HG02981 (cell line): Measurements from ENCODE around the gene KRT37.
"Not testable (repeated sequence)": the region's sequence is repeated elsewhere in the genome, so short reads cannot be mapped to it uniquely, and the experiment has no call there.

ENCODE experiments used
- ATAC-seq: cut with Tn5 transposase; IDR thresholded peaks from one replicate; pipeline ENCODE4 v1.9.1; 2021; ENCODE audit warnings: mild to moderate bottlenecking, moderate library complexity; ENCODE audit not compliant: unreplicated experiment

The KRT37 gene

GRCh38 chr17:41407226-41407625, 17.2 kb downstream of the KRT37 start:
- ATAC-seq, result no peak

- no peak for ATAC-seq
Observed at GRCh38 chr17:41406205-41406604, 18.2 kb downstream of the KRT37 start.

- no peak for ATAC-seq
Observed at GRCh38 chr17:41404024-41404671, 20.2 kb downstream of the KRT37 start.

- ATAC-seq, result no peak
Observed at GRCh38 chr17:41403404-41404023, 20.9 kb downstream of the KRT37 start.

- no peak for ATAC-seq
Observed at GRCh38 chr17:41402161-41402560, 22.2 kb downstream of the KRT37 start.

- no peak for ATAC-seq
Observed at GRCh38 chr17:41396996-41397660, 27.3 kb downstream of the KRT37 start, which contains the start of gene KRT31. TSS of gene KRT31 (minus strand) at chr17:41397608. CDS start at chr17:41397539, 69 bp downstream.

GRCh38 chr17:41396340-41396739, 28.0 kb downstream of the KRT37 start:
- no peak for ATAC-seq

- ATAC-seq, result no peak
Observed at GRCh38 chr17:41395611-41396010, 28.8 kb downstream of the KRT37 start.

GRCh38 chr17:41395044-41395443, 29.3 kb downstream of the KRT37 start:
- not testable (repeated sequence) for ATAC-seq

GRCh38 chr17:41394254-41394996, 30.0 kb downstream of the KRT37 start:
- ATAC-seq, result no peak

- ATAC-seq, result no peak
Observed at GRCh38 chr17:41393826-41394225, 30.6 kb downstream of the KRT37 start.

GRCh38 chr17:41393294-41393693, 31.1 kb downstream of the KRT37 start:
- ATAC-seq, result no peak

- no peak for ATAC-seq
Observed at GRCh38 chr17:41392278-41392677, 32.1 kb downstream of the KRT37 start.

- ATAC-seq, result no peak
Observed at GRCh38 chr17:41391535-41391934, 32.9 kb downstream of the KRT37 start.

- ATAC-seq, result no peak
Observed at GRCh38 chr17:41390411-41390938, 33.9 kb downstream of the KRT37 start.

GRCh38 chr17:41387670-41388069, 36.7 kb downstream of the KRT37 start:
- no peak for ATAC-seq

GRCh38 chr17:41386227-41386626, 38.2 kb downstream of the KRT37 start:
- no peak for ATAC-seq

GRCh38 chr17:41383690-41384089, 40.7 kb downstream of the KRT37 start:
- ATAC-seq, result no peak

- ATAC-seq, result no peak
Observed at GRCh38 chr17:41382394-41382793, 42.0 kb downstream of the KRT37 start.

- not testable (repeated sequence) for ATAC-seq
Observed at GRCh38 chr17:41381943-41382342, 42.4 kb downstream of the KRT37 start, which contains the start of gene KRT34. TSS of gene KRT34 (minus strand) at chr17:41382306. CDS start at chr17:41382246, 60 bp downstream.

- not testable (repeated sequence) for ATAC-seq
Observed at GRCh38 chr17:41380091-41380490, 44.3 kb downstream of the KRT37 start.
